Left cardiac atrium (tissue), 4 donors: ENCODE results near the gene PRADC1. TPM values are rescaled to one million over a fixed set of nuclear protein-coding genes. Genes with fewer than 3 reads are reported as not detected.
A peak's percentile ranks its signal among the peaks of the same experiment; 100 is the strongest.

ENCODE experiments used
- ATAC-seq, 2 donors: fragments of 200-7000 bp; cut with Tn5 transposase; one replicate each; pipeline ENCODE4 v1.9.1; 2020; ENCODE audit warnings: mild to moderate bottlenecking in 2 of 2, moderate library complexity in 2 of 2
- DNase-seq: peaks from one replicate; pipeline ENCODE4 v3.0.0-alpha.2; 2020
- intact Hi-C, 2 donors: fragments of 100-400 bp; cut with DNase I; formaldehyde crosslinking; loops; one replicate each; pipeline versions ENCODE4 v1.14.1 to v1.15.1; 2022 to 2023
- total RNA-seq, 2 donors: library from RNA; stranded (reverse); fragmentation: NEBNext Ultra II Directional; extraction: Animal tissue kit (Norgen Biotek cat#: 25700); gene quantifications; one replicate each; pipeline ENCODE4 v1.2.1, GENCODE V29; 2021
- donor health status: DM: no; HTN: yes; CAD: no.
- donor health status: DM: no; HTN: yes; CAD: no; lungs with severe emphysema.
- donor health status: DM: yes; HTN: yes; CAD: no.
- donor health status: Dilated cardiomyopathy.

PRADC1 gene
- total RNA-seq, 2 donors from 2014 or later, result 76.2 to 79.6 TPM

DNA sequence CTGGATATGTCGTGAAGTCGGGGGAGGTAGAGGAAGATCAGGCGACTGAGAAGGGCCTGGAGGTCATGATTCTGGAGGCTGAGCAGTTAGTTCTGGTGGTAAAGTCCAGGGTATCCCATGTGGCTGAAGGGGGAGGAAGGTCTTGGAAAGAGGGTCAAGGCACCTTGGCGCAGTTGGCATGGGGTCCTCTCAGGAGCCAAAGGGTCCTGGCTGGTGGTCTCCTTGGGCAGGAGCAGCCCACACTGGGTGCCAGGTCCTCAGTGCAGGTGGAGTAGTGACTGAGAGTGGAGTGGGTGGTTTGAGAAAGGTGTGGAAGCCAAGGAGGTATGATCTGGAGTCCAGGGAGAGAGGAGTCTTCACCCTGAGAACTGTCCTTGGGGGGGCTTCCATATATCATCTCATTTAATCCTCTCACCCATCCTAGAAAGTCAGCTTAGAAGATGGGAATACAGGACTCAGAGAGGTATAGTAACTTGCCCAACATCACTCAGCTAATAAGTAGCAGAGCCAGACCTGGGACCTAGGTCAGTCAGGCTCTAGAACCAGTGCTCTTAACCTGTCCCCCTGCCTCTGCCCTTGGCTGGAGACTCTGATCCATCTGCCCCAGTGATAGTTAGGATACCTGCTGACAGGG, 26.8 kb upstream of the PRADC1 start:
- DNase-seq, result no peak
- intact Hi-C loops, result no loop called here
- ATAC-seq, result no peak

DNA sequence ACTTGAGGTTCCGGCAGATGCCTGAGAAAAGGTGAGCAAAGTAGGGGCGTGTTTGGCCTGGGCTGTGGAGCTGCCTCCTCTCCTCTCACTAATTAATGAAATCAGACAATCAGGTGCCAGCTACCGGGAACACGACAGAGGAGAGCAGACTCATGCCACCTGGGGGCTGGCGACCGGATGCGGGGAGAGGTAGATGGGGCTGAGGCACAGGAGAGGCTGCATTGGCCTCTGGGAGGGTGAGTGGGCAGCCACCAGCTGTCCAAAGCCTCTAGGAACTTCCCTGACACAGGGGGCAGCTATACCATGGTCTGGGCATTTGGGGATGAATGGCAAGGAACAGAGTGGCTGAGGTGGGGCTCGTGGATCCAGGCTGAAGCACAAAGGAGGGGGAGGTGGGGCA, 26.2 kb upstream of the PRADC1 start:
- no peak for ATAC-seq
- no peak for DNase-seq
- intact Hi-C loops, result no loop called here

DNA sequence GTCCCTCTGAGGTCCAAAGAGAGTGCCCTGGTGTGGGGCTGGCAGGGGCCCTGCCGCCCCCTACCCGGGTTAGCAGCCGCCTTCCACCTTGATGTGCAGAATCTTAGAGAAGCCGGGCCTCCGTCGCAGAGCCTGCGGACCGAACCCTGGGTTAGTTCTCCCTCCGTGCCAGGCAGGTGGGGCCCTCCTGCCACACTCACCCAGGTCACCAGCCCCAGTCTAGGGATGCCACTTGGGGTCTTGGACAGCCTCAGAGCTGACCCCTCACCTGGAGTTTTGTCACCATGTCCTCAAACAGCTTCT, 25.8 kb upstream of the PRADC1 start:
- intact Hi-C loops, result no loop called here
- DNase-seq (no peak), ATAC-seq (no peak)

DNA sequence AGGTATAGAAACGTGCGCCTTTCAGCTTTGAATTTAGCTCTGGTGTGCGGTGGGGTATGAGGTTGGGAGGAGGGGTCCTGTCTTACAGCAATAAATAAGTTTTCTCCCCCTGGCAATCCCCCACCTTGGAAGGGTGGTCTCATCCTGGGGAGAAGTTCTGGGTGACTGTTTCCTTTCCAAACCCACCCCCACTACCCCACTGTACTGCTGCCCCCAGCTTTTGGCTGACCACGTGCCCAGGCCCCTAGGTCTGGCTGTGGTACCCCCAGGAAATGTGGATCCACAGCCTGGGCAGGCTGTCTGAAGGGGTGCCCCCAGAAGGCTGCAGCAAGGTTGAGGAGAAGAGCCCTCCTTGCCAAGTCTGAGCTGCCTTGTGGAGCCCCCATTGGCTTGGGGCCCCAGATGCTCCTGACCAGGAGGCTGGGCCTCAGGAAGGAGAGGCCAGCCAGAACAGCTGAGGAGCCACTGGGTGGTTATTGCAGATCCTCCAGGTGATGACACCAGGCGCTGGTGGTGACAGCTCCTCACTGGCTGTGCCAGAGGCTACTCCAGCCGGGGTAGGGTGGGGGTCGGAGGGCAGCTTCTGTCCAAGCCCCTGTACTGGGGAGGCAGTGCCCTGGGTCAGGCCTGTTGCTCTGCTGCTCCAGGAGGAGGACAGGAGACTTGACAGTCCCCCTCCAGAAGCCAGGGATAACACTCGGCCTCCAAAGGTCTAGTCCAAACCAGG, 25.3 kb upstream of the PRADC1 start:
- ATAC-seq, result no peak
- intact Hi-C loops, result no loop called here
- DNase-seq, result no peak

DNA sequence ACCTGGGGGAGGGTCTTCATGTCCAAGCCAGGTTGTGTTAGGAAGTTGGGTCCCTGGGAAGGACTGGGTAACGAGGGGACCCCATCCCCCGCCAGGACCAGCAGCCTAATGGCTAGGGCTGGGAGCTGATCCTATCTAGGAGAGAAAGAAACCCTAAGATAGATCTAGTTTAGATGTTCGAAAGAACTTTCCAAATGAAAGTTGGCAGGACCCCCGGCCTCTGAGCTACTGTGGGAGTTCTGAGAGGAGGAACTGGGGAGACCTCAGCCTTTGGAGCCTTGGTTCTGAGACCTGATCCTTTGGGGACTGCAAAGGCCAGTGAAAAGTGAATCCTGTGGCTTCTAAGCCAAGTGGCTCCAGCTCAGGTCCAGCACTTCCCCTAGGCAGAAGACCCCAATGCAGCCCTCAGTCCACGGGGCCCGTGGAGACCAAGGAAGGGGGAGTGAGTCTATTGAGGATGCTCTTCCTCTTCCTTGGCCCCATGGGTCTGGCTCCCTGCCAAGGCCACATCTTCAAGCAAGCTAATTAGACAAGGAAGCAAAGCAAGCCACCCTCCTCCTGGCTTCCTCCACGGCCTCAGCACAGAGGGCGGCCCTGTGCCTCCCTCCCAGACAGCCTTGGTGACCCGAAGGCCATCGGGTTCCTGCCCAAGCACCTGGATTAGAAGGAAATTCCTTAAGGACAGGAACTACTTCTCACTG, 24.5 kb upstream of the PRADC1 start:
- no peak for ATAC-seq
- no peak for DNase-seq
- intact Hi-C loops, result no loop called here

DNA sequence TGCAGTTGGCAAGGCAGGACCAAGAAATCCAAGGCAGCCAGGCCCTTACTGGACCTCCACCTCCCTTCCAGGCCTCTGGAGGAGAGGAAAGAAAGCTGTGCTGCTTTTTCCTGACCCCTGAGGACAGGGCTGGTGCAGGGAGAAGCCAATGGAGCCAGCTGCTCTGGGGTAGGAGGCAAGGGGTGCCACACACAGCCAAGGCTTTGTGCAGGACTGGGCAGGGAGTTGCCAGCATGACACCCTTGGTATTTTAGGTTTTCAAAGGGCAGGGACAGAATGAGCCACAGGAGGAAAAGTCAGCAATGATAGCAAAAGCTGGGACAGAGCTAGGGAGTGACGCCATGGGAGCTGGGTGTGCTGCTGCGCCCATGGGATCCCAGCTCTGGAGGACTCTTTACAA, 24.0 kb upstream of the PRADC1 start:
- intact Hi-C loops, result no loop called here
- ATAC-seq, result no peak
- no peak for DNase-seq

DNA sequence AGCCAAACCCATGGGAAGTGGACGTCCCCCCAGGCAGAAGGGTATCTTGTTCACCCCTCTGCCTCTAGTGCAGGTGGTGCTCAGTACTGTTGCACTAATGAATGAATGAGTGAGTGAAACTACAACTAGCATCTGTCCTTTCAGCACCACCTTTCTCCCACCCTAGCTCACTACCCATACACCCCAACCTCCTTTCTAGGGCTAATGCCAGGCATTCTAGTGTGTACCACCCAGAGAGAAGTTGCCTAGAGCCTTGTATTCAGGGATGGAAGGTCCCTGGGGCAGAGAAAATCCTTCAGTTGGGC, 23.5 kb upstream of the PRADC1 start:
- DNase-seq (no peak), ATAC-seq (no peak)
- intact Hi-C loops, result no loop called here

DNA sequence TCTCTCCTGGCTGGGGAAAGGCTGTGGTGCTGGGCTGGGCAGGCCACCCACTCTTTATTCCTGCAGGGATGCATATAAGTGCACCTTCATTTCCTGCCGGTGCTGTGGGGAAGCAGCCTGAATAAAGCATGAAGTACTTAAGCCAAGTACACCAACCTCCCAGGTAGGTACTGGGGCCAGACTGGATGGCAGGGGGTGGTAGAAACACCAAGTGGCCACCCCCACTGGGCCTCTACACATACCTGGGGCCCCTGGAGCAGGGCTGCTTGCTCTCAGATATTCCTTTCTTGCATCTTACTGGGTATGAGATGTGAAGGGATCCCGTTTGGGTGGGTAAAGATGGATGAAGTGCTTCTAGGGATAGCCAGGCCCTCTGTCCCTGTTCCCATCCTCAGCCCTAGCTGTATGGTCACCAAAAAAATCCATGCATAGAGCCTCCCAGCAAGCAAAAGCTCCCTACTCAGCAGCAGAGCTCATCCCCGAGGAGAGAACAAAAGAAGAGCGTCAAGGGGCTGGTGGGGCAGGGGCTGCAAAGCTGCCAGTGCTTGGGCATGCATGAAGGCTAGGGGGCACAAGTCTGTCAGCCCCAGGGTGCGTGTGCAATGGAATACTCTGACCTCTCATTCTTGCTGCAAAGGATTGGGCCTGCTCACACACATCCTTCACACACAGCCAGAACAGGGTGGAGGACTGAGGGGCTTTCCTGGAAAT, 23.0 kb upstream of the PRADC1 start:
- intact Hi-C loops, result no loop called here
- DNase-seq, result no peak
- no peak for ATAC-seq

DNA sequence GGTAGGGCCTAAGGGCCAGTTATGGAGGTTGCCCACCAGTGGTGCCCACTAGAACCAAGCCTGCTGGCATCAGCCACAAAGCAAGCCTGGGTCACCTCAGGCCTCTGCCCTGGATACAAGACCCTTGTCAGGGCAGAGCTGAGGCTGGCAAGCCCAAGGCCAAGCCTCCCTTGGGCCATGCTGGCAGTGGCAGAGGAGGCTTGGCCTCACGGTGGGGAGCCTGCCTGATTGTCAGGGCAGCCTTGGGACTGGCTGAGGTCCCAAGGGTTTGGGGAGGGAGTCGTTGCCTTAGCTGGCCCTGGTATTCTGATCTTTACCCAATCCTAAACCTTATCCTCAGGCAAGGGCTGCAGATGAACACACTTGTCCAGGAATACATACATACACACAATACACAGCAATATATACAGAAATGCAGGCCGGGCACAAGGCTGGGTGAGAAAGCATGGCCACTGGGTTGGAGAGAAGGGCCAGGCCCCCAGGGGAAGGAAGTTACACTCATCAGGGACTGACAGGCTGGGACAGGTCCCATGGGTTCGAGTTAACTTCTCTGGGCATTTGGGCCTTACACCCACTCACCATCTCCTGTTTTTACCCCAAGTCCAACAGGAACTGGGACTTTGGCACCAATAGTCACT, 22.1 kb upstream of the PRADC1 start:
- ATAC-seq, result peak; percentile 5 to 48
- intact Hi-C loops, result no loop called here
- no peak for DNase-seq

DNA sequence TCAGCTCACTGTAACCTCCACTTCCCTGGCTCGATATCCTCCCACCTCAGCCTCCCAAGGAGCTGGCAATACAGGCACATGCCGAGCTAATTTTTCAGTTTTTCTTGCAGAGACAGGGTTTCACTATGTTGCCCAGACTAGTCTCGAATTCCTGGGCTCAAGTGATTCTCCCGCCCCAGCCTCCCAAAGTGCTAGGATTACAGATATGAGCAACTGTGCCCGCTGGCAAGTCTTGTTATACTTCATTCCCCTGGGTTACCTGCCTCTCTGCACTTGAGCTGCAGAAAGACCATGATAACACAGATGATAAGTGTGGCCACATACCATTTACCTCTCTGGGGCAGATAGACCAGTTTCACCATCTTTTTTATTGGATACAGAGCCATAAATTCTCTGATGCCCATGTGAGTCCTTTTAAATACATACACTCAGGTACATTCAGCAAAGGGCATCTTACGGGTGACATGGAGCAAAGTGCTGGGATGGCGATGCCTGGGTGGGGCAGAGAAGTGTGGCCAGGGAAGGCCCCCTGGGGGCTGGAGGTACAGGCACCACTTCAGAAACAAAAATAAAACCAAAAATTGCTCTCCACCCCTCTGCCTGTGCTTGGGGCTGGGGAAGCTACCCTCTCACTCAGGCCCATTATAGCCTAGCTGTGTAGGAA, 21.4 kb upstream of the PRADC1 start:
- no peak for DNase-seq
- no peak for ATAC-seq
- intact Hi-C loops, result no loop called here

DNA sequence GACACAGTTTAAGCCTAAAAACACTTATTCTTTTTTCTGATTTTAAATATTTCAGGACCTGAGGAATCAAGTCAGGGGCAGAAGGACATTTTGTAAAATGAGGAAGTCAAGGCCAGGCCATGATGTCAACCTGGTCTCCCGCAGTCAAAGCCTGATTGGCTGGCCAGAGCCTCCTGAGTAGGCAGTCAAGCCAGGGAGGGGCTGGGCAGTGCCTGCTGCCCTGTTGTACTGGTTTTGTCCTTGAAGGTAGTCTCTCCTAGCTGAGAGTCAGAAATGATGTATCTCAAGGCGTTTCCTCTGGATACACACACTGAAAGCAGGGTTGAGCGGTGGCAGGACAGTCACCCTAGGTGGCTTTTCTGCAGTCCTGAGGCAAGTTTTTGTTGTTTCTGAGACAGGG, 20.9 kb upstream of the PRADC1 start:
- no peak for ATAC-seq

DNA sequence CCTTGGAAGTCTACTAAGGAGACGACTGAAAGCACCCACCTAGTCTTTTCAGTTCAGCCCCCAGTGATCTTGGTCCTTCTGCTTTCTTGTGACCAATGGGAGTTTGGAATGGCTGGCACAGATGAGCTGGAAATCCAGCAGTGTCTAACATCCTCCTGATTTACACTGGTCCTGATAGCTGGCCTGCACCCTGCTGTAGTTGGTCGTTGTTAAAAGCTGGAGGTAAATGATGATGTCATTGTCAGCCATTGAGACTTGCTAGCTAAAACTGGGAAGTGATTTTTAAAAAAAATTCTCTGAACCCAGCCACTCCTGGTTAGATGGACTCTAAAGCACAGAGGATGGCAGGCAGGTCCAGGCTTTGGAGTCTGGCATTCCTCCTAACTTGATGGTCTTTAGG, 20.4 kb upstream of the PRADC1 start:
- no peak for DNase-seq
- intact Hi-C loops, result no loop called here

More for the DNA sequence above, 20.9 kb upstream of the PRADC1 start:
- intact Hi-C loops, result no loop called here
- DNase-seq, result no peak

DNA sequence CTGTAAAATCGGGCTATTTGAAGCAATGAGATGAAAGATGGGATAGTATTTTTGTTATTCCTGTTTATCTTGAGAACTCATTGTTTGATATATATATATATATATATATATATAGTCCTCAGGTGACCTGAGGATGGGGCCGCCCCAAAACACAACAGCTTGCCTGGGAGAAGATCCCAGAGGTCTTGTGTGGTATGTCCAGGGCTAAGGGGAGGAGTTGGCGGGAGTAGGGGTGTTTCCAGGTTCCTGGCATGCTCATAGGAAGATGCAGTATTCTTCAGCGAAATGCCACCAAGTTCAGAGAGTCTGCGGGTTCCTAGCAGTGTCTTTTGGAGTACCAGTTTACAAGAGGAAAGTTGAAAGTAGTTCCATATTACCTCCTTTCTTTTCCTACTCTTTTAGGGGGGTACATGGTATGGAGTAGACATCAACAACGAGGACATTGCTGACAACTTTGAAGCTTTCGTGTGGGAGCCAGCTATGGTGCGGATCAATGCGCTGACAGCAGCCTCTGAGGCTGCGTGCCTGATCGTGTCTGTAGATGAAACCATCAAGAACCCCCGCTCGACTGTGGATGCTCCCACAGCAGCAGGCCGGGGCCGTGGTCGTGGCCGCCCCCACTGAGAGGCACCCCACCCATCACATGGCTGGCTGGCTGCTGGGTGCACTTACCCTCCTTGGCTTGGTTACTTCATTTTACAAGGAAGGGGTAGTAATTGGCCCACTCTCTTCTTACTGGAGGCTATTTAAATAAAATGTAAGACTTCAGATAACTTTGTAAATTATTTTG, 19.4 kb upstream of the PRADC1 start:
- no peak for ATAC-seq

More for the DNA sequence above, 20.4 kb upstream of the PRADC1 start:
- ATAC-seq, result no peak

DNA sequence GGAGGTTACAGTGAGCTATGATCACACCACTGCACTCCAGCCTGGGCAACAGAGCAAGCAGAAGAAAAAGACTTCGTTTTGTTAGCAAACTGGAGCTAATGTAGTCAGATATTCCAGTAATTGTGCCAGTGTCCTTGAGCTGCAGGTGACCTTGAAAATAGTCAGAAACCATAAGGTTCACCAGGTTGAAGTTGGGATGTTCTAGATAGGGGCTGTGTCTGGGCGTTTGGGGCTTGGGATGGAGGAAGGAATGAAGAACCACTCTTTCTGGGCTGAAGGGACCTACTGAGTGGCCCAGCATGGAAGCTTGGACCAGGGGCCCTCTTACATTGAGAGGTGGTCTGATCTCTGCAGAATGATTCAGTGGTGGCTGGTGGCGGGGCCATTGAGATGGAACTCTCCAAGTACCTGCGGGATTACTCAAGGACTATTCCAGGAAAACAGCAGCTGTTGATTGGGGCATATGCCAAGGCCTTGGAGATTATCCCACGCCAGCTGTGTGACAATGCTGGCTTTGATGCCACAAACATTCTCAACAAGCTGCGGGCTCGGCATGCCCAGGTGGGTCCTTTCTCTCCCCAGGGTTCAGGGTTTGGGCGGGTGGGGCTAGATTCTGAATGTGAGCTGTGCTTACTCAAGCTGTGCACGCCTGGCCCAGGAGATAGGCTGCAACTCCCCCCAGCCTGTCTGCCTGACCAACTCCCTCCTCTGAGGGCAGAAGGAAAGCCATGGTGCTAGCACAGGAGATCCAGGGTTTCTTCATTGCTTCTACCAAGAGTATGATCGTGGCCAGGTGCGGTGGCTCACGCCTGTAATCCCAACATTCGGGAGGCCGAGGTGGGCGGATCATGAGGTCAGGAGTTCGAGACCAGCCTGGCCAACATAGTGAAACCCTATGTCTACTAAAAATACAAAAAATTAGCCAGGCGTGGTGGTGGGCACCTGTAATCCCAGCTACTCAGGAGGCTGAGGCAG, 18.1 kb upstream of the PRADC1 start:
- DNase-seq (no peak), ATAC-seq (no peak)
- intact Hi-C loops, result no loop called here

More for the DNA sequence above, 19.4 kb upstream of the PRADC1 start:
- intact Hi-C loops, result no loop called here
- no peak for DNase-seq

DNA sequence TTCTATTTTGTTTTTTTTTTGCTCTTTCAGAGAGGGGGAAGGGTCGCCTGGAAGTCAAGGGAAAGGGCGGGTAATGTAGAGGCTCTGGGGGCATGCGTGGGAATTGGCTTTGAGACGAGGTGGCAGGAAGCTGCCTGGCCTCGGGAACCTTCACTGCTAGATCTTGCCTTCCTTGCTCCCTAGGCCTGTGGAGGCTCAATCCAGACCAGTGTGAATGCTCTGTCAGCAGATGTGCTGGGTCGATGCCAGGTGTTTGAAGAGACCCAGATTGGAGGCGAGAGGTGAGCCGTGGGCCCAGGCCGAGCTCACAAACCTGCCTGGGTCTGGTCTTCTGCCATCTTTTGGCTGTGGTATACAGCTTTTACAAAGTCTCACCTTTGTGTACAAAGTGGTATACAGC, 16.6 kb upstream of the PRADC1 start:
- DNase-seq (no peak), ATAC-seq (no peak)
- intact Hi-C loops, result no loop called here

DNA sequence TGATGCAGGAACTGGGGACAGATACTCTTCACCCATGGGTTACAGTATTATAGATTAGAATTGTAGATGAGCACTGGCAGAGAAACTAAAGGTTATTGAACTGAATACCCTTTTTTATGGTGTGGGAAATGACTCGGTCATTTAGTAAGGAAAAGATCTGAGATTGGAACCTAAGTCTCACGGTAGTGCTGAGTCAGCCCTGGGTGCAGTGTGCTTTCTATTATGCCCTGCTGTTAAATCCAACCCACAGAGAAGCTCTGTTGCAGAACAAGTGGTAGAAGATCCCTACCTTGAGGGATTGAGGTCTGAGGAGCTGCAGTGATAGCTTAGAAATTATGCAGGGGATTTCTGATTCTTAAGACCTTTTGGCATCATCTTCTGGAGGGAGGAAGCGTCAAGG, 13.8 kb upstream of the PRADC1 start:
- ATAC-seq (no peak), DNase-seq (no peak)
- intact Hi-C loops, result no loop called here

DNA sequence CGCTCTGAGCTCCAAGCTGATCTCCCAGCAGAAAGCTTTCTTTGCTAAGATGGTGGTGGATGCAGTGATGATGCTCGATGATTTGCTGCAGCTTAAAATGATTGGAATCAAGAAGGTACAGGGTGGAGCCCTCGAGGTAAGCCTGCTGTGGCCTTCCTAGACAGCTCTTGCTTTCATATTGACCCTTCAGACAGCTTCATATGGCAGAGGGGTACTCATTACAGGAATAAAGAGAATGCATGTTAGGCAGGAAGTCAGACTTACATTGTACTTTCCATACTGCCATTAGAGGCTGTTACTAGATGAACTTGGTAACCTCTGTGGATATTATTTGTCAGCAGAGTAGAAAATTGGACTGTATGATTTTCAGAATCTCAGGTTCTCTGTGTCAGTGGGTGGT, 11.5 kb upstream of the PRADC1 start:
- no peak for DNase-seq
- no peak for ATAC-seq

More for the DNA sequence above, 11.5 kb upstream of the PRADC1 start:
- intact Hi-C loops, result no loop called here
